Measurements from ENCODE around the gene COL5A1.

The COL5A1 gene

DNA sequence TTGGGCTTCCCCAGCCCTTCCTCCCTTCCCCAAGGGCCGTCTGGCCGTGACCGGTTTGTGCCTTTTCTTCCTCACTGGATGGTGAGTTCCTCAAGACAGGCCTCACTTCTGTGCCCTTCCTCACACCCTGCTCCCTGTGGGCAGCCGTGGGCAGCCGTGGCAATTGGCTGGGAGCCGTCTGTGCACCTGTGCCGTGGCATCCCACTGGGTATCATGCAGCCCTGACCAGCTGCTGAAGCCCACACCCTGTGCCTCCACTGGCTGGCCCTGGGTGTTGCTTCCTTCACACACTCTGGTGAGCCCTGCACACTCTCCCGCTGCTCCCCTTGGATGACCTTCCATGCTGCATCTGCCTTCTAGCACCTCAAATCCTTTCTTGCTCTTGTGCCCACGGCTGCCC is 100.2 kb downstream of the COL5A1 start:
- no peak for DNase-seq (ENCODE audit: low read depth in 2 of 2)

DNA sequence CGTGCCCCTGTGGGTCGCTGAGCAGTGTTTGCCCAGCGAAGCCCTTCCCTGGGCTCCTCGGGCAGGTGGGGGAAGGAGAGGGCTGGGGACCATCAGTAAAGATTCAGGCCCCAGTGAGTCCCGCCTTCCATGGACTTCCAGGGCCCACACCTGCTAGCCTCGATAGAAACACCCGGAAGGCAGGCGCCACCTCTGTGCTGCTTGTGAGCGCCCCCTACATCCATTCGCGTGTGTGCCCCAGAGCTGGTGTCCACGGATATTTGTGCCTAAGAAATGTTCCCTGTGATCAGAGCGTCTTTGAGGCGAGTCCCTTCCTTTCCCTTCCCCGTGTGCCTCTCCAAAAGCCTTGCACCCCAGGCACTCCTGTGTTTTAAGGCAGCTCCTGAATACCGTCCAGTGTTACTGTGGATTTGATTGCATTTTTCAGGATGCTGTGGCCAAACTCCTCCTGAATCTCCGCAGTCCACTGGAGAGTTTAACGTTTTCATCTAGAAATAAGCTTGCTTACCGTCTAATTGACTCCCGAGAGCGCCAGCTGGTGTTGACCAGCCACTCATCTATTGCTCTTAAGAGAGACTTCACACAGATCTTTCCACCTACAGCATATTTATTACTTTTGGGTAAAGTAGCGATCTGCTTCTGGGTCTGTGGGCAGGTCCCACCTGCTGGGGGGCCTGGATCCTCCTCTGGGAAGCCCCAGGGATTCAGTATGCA is 101.4 kb downstream of the COL5A1 start:
- DNase-seq (ENCODE audit: low read depth in 2 of 2): no peak

DNA sequence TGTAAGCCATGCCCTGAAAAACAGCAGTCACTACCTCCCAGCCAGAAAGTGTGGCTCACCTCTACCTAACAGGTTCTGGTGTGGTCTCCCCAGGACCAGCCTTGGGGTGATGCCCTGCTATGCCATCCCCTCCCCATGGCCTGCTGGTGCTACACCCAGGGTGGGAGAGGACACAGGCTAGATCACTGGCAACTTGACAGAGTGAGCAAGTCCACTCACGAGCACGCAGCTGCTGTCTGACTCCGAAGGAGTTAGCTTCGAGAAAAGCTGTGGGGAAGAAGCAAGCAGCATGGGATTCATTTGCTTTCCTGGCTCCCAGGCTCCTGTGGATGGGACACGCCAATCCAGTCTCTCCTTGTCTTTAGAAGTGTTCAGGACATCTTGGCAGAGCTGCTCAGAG is 102.2 kb downstream of the COL5A1 start:
- no peak for DNase-seq (ENCODE audit: low read depth in 2 of 2)

DNA sequence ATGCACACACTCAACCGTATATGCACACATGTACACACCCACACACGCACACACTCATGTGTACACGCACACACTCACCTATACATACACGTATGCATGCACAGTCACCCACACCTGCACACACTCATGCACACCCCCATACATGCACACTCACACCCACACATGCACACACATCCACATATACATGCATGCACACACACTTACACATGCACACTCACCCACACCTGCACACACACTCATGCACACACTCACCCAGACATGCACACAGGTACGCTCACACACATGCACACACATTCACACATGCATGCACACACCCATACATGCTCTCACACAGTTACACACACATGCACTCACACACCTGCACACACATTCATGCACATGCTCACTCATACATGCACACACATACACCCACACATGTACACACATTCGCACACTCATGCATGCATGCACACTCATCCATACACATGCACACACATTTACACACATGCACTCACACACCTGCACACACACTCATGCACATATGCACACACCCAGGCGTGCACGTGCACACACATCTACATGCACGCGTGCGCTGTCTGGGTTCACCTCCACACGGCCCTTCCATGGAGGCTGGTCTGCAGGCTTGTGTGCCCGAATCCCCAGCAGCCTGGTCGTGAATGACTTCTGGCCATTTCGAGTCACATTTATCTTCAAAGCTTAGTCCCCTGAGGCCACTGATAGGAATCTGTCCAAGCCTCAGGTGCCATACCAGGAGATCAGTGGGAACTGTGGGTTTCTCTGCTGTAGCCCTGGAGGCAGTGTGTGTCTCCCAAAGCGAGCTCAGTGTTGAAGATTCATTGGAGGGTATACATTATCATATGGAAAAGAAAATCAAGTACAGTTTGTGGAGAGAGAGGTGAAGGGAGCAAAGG is 103.0 kb downstream of the COL5A1 start:
- DNase-seq (ENCODE audit: low read depth in 2 of 2): no peak

DNA sequence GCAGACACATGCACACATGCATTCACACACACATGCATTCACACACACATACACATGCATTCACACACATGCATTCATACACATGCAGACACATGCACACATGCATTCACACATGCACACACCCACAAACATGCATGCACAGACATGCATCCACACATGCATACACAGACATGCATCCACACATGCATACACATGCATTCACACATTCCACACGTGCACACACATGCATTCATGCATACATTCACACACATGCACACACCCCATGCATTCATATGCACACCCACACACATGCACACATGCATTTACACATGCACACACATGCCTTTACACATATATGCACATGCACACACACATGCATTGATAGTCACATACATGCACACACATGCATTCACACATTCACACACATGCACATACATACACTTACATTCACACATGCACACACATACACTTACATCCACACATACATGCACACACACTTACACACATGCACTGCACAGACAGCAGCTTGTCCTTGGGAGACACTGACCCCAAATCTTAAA is 106.4 kb downstream of the COL5A1 start:
- no peak for DNase-seq (ENCODE audit: low read depth in 2 of 2)

DNA sequence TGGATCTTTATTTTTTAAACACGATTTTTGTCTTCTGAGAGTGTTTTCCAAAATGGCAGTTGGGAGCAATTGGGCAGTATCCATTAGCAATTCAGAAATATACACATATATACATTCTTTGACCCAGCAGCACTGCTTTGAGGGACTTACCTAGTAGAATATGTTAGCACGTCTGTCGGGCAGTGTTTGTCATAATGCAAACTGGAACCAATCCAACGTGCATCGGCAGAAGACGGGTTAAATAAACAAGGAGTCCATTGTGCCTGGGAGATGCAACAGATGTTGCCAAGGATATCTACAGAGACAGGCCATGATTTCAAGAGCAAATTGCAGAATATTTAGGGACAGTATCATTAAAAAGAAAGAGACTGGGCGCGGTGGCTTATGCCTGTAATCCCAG is 107.0 kb downstream of the COL5A1 start:
- DNase-seq (ENCODE audit: low read depth in 2 of 2): no peak

DNA sequence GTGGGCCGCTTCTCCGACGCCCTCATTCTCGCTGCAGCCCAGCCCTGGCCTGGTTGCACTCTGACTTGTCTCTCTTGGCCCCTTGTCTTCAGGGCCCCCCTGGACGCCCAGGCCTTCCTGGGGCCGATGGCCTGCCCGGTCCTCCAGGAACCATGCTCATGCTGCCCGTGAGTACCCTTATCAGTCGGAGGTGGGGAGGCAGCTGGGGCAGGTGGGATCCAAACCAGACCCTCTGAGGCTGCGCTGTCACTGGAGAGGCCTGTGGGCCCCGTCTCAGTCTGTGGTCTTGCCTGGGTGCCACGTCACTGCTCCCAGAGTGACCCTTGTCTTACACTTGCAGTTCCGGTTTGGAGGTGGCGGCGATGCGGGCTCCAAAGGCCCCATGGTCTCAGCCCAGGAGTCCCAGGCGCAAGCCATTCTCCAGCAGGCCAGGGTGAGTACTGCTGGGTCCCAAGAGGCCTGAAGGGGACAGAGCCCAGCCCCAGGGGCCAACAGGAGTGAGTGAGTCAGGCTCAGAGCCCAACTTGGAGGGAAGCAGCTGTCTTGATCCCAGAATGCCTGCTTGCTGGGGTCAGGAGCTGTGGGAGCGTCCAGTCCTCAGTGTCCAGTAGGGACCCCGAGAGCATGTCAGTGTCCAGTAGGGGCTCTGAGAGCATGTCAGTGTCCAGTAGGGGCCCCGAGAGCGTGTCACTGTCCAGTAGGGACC is 109.0 kb downstream of the COL5A1 start:
- DNase-seq (ENCODE audit: low read depth in 2 of 2): no peak

DNA sequence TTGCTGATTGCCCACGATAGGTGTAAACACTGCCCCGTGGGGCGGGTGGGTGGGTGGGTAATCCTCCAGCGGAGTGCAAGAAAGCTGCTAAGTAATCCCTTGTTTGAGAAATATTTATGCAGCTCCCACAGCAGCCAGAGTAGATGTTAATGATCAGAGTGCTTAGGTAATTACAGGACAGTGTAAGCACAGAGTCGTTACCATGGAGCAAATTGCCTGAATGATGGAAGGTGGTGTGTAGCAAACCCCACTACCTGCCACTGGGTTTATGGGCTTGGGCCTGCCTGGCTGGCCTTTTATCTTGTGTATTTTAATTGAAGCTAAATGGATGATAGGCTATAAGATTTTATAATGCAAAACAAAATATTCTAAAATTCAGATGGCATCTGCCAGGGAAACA is 110.0 kb downstream of the COL5A1 start:
- DNase-seq (ENCODE audit: low read depth in 2 of 2): no peak

DNA sequence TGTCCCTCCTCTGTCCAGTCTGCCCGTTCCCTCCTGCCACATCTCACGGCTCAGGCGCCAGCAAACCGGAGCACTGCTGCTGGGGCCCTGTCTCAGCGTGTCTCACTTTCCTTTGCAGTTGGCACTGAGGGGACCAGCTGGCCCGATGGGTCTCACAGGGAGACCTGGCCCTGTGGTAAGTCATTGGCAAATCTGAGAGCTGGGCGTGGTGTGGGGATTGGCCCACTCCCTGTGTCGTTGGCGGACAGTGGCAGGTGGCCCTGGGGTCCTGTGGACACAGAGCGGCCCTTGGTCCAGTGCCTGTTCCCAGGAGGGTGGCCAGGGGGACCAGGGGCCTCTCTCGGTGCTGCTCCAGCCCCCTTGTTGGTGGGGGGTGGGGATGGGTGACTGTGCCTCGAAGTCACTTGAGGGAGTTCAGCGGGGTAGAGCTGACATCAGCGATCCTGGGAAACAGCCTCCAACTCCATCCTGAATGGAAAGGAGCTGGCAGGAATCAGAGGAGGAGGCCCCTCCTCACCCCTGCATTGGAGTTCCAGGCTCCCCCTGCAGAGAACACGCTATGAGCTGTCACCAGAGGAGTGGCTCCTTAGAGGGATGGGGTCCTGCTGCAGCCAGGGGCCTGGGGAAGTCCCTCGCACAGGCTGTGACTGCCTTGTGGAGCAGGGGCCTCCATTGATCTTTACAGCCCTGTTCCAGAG is 111.0 kb downstream of the COL5A1 start:
- no peak for DNase-seq (ENCODE audit: low read depth in 2 of 2)

DNA sequence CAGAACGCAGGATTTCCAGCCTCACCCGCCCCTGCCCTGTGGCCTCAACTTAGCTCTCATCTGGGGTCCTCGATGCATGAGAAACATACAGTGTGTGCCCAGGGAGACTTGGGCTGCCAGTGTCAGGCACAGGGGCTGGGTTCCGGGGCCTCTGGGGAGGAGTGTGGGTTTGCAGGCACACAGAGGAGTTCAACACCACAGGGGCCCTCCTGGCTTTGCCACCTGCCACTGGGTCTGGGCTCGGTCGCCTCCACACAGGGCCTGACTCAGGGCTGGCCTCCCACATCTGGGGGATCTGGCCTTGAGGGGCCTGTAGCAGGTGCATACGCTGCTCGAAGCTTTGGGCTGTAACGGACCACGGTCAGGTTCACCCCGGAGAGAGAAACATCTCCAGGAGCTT is 111.6 kb downstream of the COL5A1 start:
- DNase-seq (ENCODE audit: low read depth in 2 of 2): no peak

DNA sequence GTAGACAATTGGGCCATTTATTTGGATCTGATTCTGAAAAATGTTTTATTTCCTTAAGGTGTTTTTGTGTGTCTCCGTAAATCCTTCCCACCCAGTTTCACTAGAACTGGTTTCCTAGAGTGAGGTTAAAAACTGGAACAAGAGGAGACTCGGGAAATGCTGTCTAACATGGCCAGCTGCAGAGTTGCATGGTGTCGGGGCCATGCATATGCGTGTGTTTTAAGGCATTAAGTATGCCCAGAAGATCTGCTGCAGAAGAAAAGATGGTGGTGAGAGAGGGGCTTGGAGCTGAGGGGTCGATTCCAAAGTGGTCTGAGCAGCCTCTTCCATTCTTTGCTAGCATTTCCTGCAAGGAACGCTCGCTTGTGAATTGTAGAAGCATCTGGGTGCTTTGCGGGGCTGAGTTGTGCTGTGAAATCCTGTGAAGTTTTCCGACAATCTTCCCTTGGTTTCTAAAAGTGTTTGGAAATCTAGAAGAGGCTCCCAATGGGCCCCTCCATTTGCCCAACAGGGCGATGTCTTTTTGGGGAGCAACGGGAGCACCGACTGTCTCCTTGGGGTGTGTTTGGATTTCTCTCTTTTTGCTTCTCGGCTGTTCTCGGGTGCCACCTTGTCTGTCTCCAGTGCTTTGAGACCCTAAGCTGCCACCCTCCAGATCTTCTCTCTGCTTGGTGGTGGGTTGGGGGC is 113.8 kb downstream of the COL5A1 start:
- no peak for DNase-seq (ENCODE audit: low read depth in 2 of 2)

DNA sequence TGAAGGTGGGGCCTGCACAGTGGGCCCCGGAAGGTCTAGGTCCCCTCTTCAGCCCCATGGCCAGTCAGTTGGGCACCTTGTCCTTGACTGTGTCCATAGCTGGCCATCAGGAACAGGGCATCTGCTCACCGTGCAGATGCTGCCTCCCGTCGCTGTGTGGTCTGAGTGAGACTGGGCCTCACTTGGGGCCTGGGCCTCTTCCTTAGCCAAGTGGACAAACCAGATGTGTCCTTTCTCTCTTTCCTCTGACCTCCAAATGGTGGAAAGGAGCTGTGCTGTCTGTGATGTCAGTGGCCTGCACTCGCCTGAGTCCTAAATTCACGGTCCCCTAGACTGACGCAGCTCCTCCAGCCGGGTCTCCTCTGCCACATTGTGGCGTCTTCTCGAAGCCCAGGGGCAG is 114.5 kb downstream of the COL5A1 start:
- DNase-seq (ENCODE audit: low read depth in 2 of 2): no peak

DNA sequence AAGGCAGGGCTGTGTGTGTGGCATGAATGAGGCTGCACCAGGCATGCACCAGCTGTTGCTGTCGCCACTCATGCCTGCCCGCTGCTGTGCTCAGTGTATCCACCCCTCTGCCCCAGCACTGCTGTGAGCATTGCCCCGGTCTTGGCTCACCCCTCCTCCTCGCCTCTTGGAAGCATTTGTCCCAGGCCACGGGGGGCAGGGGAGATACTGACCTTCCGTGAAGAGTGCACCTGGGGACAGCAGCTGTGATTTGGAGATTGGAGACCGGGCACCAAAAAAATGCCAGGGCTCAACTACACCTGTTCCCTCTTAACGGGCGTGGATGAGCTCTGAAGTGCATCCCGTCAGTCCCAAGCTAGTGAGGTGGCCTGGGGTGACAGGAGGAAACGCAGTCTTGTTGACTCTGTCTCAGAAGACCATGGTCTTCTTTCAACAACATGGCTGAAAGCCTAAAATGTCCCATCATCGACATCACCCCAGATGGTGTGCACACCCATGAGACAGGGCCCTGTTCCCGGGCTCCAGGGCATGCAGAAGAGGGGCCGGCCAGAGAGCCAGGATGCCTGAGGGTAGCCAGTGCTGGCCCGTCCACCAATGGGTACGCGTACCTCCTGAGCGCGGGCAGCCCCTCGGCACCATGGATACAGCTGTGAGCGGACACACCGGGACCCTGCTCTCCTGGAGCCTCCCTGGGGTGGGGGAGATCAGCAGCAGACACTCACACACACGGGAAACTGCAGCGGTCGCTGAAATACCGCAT is 115.8 kb downstream of the COL5A1 start:
- no peak for DNase-seq (ENCODE audit: low read depth in 2 of 2)

DNA sequence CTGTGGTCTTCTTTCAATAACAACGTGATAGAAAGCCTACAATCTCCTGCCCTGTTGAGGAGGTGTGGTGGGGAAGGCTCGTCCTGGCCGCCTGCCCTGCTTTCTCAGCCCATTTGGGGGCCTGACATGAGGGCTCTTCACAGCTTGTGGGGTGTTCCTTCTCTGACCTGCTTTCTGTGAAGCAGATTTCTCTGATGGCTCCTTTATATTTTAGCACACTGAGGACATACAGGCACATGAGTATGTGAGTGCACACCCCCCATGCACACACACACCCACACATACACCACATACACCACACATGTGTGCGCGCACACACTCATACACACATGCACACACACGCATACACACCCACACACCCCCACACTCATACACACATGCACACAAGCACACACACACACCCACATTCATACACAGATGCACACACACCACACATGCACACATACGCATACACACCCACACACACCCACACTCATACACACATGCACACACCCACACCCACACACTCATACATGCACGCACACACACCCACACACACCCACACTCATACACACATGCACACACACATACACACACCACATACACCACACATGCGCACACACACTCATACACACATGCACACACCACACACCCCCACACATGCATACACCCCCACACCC is 117.5 kb downstream of the COL5A1 start:
- peak in 1 of 2 experiments; percentile 14 for DNase-seq (ENCODE audit: low read depth in 2 of 2)

DNA sequence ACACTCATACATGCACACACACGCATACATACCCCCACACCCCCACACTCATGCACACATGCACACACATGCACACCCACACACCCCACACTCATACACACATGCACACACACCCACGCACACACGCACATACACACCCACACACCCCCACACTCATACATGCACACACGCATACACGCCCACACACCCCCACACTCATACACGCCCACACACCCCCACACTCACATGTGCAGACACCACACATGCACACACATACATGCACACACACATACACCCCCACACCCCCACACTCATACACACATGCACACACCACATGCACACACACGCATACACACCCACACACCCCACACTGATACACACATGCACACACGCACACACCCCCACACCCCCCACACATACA is 118.3 kb downstream of the COL5A1 start:
- no peak for DNase-seq (ENCODE audit: low read depth in 2 of 2)

DNA sequence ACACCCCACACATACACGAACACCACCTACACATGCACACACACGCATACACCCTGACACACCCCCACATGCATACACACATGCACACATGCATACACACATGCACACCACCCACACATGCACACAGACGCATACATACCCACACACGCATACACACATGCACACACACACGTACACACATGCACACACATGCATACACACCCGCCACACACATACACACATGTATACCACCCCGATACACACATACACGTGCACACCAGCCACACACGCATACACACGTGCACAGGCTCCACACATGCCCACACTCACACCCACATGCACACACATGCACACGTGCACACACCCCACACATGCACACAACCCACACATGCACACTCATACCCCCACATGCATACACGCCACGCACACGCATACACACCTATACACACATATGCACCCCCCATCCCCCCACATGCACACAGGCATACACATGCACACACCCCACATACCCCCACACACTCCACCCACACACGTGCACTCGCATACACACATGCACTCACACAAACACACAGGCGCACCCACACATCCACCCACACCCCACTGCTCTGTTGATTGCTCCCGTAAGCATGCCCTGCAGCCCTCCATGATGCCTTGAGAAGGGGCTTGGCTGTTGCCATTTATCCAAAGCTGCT is 119.3 kb downstream of the COL5A1 start:
- DNase-seq (ENCODE audit: low read depth in 2 of 2): no peak

DNA sequence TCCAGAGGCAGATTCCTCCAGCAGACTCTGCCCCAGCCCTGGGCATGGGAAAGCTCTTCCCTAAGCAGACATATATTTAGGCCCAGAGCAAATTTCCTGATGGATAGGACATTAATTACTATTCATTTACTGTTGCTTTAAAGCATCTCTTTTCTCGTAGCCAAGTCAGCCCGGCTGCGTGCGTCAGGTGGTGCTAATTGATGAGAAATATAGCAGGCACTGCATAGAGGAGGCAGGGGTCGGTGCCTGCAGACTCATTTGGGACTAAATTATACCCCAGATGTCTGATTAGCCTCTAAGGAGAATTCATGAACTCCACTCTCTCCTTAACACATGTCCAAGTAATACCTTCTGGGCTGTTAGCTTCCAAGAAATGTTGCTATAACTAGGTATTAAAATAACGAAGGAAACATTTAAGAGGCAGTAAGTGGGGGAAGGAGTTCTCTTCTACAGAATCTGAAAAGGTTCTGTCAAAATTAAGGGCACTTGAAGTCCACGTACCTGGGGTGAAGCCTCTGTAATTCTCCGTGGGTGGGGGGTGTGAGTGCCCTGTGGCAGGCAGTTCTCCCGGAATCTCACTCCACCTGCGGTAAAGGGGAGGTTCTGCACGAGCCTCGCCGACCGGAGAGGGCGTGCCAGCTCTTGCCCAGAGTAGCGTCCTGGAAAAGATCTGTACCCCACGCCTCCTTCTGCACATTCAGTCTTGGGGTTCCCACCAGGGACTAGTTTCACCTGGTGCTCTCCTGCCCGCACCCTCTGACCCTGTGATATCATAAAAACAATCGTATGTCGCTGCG is 123.1 kb downstream of the COL5A1 start:
- no peak for DNase-seq (ENCODE audit: low read depth in 2 of 2)

DNA sequence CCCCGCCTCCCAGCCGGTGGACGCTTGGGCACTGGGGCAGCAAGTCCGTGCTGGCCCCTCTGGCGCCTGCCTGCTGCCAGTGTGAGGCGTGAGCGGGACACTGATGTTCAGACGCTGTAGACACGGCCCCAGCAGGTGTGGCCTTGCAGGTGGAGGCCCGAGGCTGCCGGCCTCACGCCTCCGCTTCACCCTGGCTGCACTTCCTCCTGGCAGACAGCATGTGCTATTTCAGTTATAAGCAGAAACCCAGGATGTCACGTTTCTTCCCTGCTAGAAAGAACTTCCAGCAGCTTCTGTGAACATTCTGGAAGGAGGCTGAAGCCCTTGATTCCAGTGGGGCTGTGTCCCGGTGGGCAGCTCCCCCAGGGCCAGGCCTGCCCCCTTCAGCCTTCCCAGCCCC is 124.2 kb downstream of the COL5A1 start:
- DNase-seq (ENCODE audit: low read depth in 2 of 2): no peak

Data from fibroblast of skin of left biceps (primary cell).